ENCODE data around the gene ITGB2. TPM values are rescaled to one million over a fixed set of nuclear protein-coding genes. Genes with fewer than 3 reads are reported as not detected.

The ITGB2 gene
- total RNA-seq, 4 donors from 2014 or later, result 20.2 to 46.8 (median 21.0) TPM

DNA sequence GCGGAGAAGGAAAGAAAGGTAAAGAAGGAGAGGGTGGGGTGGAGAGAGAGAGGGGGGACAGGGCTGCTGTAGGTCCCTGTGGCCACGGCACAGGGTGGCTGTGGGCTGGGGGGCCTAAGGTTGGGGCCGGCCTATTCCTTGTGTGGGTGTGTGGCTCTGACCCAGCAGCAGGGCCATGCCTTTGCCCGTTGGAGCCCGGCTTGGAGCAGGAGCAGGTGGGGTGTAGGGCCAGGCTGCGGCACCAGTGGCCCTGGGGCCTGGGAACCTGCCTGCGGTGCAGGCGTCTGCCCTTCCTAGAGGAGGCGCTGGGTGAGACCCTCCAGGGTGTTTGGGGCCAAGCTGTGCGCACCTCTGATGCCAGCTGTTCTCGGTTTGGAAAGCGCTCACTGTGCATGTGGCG lies 83.2 kb downstream of the ITGB2 start:
- no peaks in the 10 kb centered on the region for H3K9me3 ChIP-seq
- intact Hi-C loops (cut with DNase I; ENCODE audit: low total_unique reads), result no loop called here
- no peaks in the 10 kb centered on the region for H3K36me3 ChIP-seq
- DNase-seq, result no peak
- H3K27me3 ChIP-seq, result no peaks in the 10 kb centered on the region
- H3K27ac ChIP-seq, result no peak overlapping the region
- no peaks in the 10 kb centered on the region for H3K4me1 ChIP-seq
- no peak for TF ChIP-seq POLR2A (IDR thresholded peaks at IDR 0.05)
- TF ChIP-seq, protein P1, sequence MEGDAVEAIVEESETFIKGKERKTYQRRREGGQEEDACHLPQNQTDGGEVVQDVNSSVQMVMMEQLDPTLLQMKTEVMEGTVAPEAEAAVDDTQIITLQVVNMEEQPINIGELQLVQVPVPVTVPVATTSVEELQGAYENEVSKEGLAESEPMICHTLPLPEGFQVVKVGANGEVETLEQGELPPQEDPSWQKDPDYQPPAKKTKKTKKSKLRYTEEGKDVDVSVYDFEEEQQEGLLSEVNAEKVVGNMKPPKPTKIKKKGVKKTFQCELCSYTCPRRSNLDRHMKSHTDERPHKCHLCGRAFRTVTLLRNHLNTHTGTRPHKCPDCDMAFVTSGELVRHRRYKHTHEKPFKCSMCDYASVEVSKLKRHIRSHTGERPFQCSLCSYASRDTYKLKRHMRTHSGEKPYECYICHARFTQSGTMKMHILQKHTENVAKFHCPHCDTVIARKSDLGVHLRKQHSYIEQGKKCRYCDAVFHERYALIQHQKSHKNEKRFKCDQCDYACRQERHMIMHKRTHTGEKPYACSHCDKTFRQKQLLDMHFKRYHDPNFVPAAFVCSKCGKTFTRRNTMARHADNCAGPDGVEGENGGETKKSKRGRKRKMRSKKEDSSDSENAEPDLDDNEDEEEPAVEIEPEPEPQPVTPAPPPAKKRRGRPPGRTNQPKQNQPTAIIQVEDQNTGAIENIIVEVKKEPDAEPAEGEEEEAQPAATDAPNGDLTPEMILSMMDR (IDR thresholded peaks at IDR 0.05), result no peak
- no peak overlapping the region for H3K4me3 ChIP-seq

DNA sequence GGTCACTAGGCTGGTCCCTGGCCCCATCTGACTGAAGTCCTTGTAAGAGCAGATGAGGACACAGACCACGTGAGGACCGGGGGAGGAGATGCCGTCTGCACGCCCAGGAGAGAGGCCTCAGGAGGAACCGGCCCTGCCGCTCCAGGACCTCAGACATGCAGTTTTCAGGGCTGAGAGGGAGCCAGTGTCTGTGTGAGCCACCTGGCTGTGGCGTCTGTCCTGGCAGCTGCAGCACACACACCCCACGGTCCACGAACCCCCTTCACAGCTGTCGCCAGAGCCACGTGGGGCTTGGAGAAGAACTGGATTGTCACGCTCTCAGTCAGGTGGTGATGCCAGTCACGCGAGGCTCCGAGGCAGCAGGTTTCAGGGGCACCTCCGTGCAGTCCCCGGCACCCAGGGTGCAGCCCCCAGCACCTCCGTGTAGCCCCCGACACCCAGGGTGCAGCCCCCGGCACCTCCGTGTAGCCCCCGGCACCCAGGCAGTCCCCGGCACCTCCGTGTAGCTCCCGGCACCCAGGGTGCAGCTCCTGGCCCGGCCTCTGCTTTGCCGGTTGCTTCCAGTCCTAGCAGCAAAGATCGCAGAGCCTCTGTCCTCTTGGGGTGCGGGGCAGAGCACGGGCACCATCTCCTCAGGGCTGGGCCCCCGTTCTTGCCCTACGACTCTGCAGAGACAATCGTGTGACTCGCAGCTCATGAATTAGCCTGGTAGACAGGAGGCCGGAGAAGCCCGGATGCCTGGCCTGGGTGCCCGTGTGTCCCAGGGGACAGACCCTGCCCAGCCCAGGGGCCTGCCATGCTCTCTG lies 83.8 kb downstream of the ITGB2 start:
- DNase-seq, result no peak
- Histone ChIP-seq H3K36me3 (no peaks in the 10 kb centered on the region), H3K4me3 (no peak overlapping the region), H3K9me3 (no peaks in the 10 kb centered on the region), H3K27ac (no peak overlapping the region), H3K4me1 (no peaks in the 10 kb centered on the region), H3K27me3 (no peaks in the 10 kb centered on the region)
- intact Hi-C loops (cut with DNase I; ENCODE audit: low total_unique reads), result no loop called here
- TF ChIP-seq, protein P1 (IDR thresholded peaks at IDR 0.05), result no peak
- TF ChIP-seq POLR2A (IDR thresholded peaks at IDR 0.05), result no peak

DNA sequence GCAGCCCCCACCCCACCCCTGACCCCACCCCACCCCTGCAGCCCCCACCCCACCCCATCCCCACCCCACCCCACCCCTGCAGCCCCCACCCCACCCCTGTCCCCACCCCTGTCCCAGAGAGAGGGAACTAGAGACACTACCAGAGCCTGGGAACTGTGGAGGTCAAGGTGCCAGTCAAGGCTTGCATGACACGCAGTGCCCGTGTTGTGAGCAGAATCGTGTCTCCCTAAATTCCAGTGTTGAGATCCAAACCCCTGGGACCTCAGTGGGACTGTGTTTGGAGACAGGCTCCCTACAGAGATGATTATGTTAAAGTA lies 84.4 kb downstream of the ITGB2 start:
- DNase-seq, result no peak
- intact Hi-C loops (cut with DNase I; ENCODE audit: low total_unique reads), result no loop called here
- H3K9me3 ChIP-seq, result no peaks in the 10 kb centered on the region
- no peaks in the 10 kb centered on the region for H3K4me1 ChIP-seq
- no peak overlapping the region for H3K27ac ChIP-seq
- H3K36me3 ChIP-seq, result no peaks in the 10 kb centered on the region
- TF ChIP-seq POLR2A (IDR thresholded peaks at IDR 0.05), result no peak
- TF ChIP-seq, protein P1 (IDR thresholded peaks at IDR 0.05), result no peak
- H3K27me3 ChIP-seq, result no peaks in the 10 kb centered on the region
- no peak overlapping the region for H3K4me3 ChIP-seq

Other genes with a start within 250 kb of the ITGB2 start
- 1 to 10 TPM in 1 of 4 donors, not detected in 3; 1.5 TPM for gene KRTAP12-1, start 238.7 kb downstream of the ITGB2 start, total RNA-seq
- gene KRTAP10-12, start 223.7 kb downstream of the ITGB2 start, total RNA-seq, result not detected
- gene TSPEAR, start 209.3 kb downstream of the ITGB2 start, total RNA-seq, result under 1 TPM in 3 of 4 donors, not detected in 1; 0.18 to 0.69 (median 0.51) TPM
- gene UBE2G2, start 119.1 kb downstream of the ITGB2 start, total RNA-seq, result 10 to 100 TPM; 38.4 to 75.1 (median 67.4) TPM
- gene SUMO3, start 102.8 kb downstream of the ITGB2 start, total RNA-seq, result 10 to 100 TPM; 62.6 to 88.4 (median 67.4) TPM
- gene PTTG1IP, start 47.2 kb downstream of the ITGB2 start, total RNA-seq, result 100 to 1,000 TPM; 108 to 202 (median 146) TPM
- 10 to 100 TPM in 2 of 4 donors, 1 to 10 TPM in 1, not detected in 1; 8.6 to 24.3 (median 10.5) TPM for gene SLX9, start 19.1 kb upstream of the ITGB2 start, total RNA-seq
- 10 to 100 TPM; 21.8 to 69.6 (median 43.3) TPM for gene ADARB1, start 153.7 kb upstream of the ITGB2 start, total RNA-seq